ENCODE measurements around the gene THOC1.

DNA sequence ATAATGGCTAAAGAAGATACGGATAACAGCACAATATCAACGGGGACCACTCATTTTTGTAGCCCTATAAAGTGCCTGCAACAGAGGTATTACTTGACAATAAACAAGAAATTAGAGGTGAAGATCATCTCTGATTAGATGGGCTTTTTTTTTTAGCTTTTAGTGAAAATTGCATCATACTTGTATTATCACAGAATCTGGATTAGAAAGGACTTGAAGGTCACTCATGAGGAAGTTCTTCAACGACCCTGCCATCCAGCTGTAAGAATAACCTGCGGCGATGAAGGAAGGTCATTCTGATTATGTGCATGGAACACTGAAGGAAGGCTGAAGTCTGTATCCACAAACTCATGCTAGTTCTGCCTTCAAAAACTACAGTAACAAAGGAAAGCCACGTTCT, 40.5 kb downstream of the THOC1 start:
- TF ChIP-seq, protein P1, sequence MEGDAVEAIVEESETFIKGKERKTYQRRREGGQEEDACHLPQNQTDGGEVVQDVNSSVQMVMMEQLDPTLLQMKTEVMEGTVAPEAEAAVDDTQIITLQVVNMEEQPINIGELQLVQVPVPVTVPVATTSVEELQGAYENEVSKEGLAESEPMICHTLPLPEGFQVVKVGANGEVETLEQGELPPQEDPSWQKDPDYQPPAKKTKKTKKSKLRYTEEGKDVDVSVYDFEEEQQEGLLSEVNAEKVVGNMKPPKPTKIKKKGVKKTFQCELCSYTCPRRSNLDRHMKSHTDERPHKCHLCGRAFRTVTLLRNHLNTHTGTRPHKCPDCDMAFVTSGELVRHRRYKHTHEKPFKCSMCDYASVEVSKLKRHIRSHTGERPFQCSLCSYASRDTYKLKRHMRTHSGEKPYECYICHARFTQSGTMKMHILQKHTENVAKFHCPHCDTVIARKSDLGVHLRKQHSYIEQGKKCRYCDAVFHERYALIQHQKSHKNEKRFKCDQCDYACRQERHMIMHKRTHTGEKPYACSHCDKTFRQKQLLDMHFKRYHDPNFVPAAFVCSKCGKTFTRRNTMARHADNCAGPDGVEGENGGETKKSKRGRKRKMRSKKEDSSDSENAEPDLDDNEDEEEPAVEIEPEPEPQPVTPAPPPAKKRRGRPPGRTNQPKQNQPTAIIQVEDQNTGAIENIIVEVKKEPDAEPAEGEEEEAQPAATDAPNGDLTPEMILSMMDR (IDR thresholded peaks at IDR 0.05) = no peak
- no peak for TF ChIP-seq EZH2 (IDR thresholded peaks at IDR 0.05; ENCODE audit: borderline replicate concordance, insufficient read depth, low read depth, low read length, poor library complexity, severe bottlenecking)
